Mesenchymal stem cell (in vitro differentiated cells and primary cell): ENCODE results near the gene MACROD2.

Experiments used
- DNase-seq: peaks from one replicate; pipeline ENCODE4 v3.0.0-alpha.2; 2013
- H2AFZ ChIP-seq: one replicate; pipeline ENCODE4 v1.6.1; 2013; ENCODE audit warnings: low read depth, mild to moderate bottlenecking, control low read depth, inconsistent platforms, low read length, moderate library complexity
- H2AK5ac ChIP-seq: 2 replicates; pipeline ENCODE4 v1.6.1; 2013; ENCODE audit warnings: low read length, moderate library complexity, mild to moderate bottlenecking, inconsistent platforms; ENCODE audit not compliant: severe bottlenecking
- H2BK120ac ChIP-seq: one replicate; pipeline ENCODE4 v1.6.1; 2013; ENCODE audit warnings: low read depth, mild to moderate bottlenecking, inconsistent platforms, low read length, moderate library complexity
- H2BK12ac ChIP-seq, 2 experiments: one replicate each; pipeline ENCODE4 v1.6.1; 2013; ENCODE audit warnings: inconsistent platforms in 2 of 2, low read length in 2 of 2, mild to moderate bottlenecking in 2 of 2, moderate library complexity in 2 of 2, control low read depth in 1 of 2
- H2BK15ac ChIP-seq: one replicate; pipeline ENCODE4 v1.6.1; 2013; ENCODE audit warnings: mild to moderate bottlenecking, low read depth, inconsistent platforms; ENCODE audit not compliant: poor library complexity, severe bottlenecking
- H2BK5ac ChIP-seq: 2 replicates; pipeline ENCODE4 v1.6.1; 2013; ENCODE audit warnings: low read depth, mild to moderate bottlenecking, low read length, control low read depth, inconsistent platforms; ENCODE audit not compliant: poor library complexity, severe bottlenecking
- H3K14ac ChIP-seq, 2 experiments: one replicate each; pipeline ENCODE4 v1.6.1; 2013; ENCODE audit warnings: inconsistent platforms in 2 of 2, low read length in 2 of 2, control low read depth in 1 of 2, mild to moderate bottlenecking in 1 of 2, moderate library complexity in 1 of 2
- H3K18ac ChIP-seq, 2 experiments: one replicate each; pipeline ENCODE4 v1.6.1; 2013; ENCODE audit warnings: inconsistent platforms in 2 of 2, low read length in 2 of 2, control low read depth in 1 of 2, low read depth in 1 of 2, mild to moderate bottlenecking in 1 of 2
- H3K23ac ChIP-seq, 2 experiments: one replicate each; pipeline ENCODE4 v1.6.1; 2013; ENCODE audit warnings: inconsistent platforms in 2 of 2, low read length in 2 of 2, mild to moderate bottlenecking in 2 of 2, moderate library complexity in 2 of 2, control low read depth in 1 of 2
- H3K27ac ChIP-seq: 2 replicates; pipeline ENCODE4 v1.5.1; 2013; ENCODE audit warnings: mild to moderate bottlenecking, moderate library complexity, low read length, control low read depth, inconsistent platforms; ENCODE audit not compliant: poor library complexity, severe bottlenecking
- H3K27me3 ChIP-seq, 2 experiments: 2 replicates each; pipeline versions ENCODE4 v1.6.1 to v1.7.0; 2013; ENCODE audit warnings: low read length in 2 of 2, mild to moderate bottlenecking in 2 of 2, moderate library complexity in 2 of 2, control low read depth in 1 of 2, inconsistent platforms in 1 of 2; ENCODE audit not compliant: control insufficient read depth in 1 of 2, insufficient read depth in 1 of 2
- H3K36me3 ChIP-seq, 2 experiments: 2 replicates each; pipeline versions ENCODE4 v1.6.1 to v1.7.0; 2013; ENCODE audit warnings: low read length in 2 of 2, control low read depth in 1 of 2, inconsistent platforms in 1 of 2, low read depth in 1 of 2, mild to moderate bottlenecking in 1 of 2; ENCODE audit not compliant: insufficient read depth in 2 of 2, control insufficient read depth in 1 of 2
- H3K4ac ChIP-seq, 2 experiments: one replicate each; pipeline ENCODE4 v1.6.1; 2013; ENCODE audit warnings: inconsistent platforms in 2 of 2, low read length in 2 of 2, mild to moderate bottlenecking in 2 of 2, moderate library complexity in 2 of 2, control low read depth in 1 of 2, low read depth in 1 of 2
- H3K4me1 ChIP-seq: 2 replicates; pipeline ENCODE4 v1.6.1; 2013; ENCODE audit warnings: low read depth, low read length, control low read depth; ENCODE audit not compliant: control insufficient read depth, insufficient read depth
- H3K4me2 ChIP-seq: 2 replicates; pipeline ENCODE4 v1.6.1; 2013; ENCODE audit warnings: low read length, mild to moderate bottlenecking, inconsistent platforms; ENCODE audit not compliant: poor library complexity, severe bottlenecking
- H3K4me3 ChIP-seq, 2 experiments: 2 replicates each; pipeline versions ENCODE4 v1.5.1 to v1.7.0; 2013; ENCODE audit warnings: low read length in 2 of 2, mild to moderate bottlenecking in 2 of 2, control low read depth in 1 of 2, low read depth in 1 of 2; ENCODE audit not compliant: insufficient read depth in 1 of 2
- H3K79me1 ChIP-seq: replicated peaks from 2 replicates; pipeline ENCODE4 v1.6.1; 2013; ENCODE audit warnings: mild to moderate bottlenecking, control low read depth, low read length, inconsistent platforms; ENCODE audit not compliant: poor library complexity, severe bottlenecking
- H3K9ac ChIP-seq: 2 replicates; pipeline ENCODE4 v1.7.0; 2013; ENCODE audit warnings: mild to moderate bottlenecking, low read length, moderate library complexity
- H3K9me3 ChIP-seq: 2 replicates; pipeline ENCODE4 v1.7.0; 2013; ENCODE audit warnings: mild to moderate bottlenecking, low read length; ENCODE audit not compliant: control insufficient read depth
- H4K8ac ChIP-seq: one replicate; pipeline ENCODE4 v1.6.1; 2013; ENCODE audit warnings: inconsistent platforms, mild to moderate bottlenecking, low read length, moderate library complexity
- H4K91ac ChIP-seq: one replicate; pipeline ENCODE4 v1.6.1; 2013; ENCODE audit warnings: mild to moderate bottlenecking, low read length, inconsistent platforms
- WGBS: methylation state at CpG from one replicate; pipeline ENCODE4 v1.1.7; 2013; ENCODE audit warnings: mixed read lengths; 5-methylcytosine and 5-hydroxymethylcytosine counted together

The MACROD2 gene

GRCh38 chr20:14583413-14583812 is 588.1 kb downstream of the MACROD2 start:
- peak; percentile 5 for DNase-seq
- WGBS = no CpG with 5 or more reads among the region's 1 CpG
- Histone ChIP-seq H3K79me1 (no peaks in the 10 kb centered on the region), H2AFZ (no peak overlapping the region), H3K36me3 (no peaks in the 10 kb centered on the region), H2AK5ac (no peak overlapping the region), H2BK15ac (no peak overlapping the region), H2BK120ac (no peak overlapping the region), H3K18ac (no peak overlapping the region), H3K23ac (no peak overlapping the region), H3K27me3 (no peaks in the 10 kb centered on the region), H3K9me3 (no peaks in the 10 kb centered on the region), H3K4me2 (no peak overlapping the region), H3K4ac (no peak overlapping the region), H3K4me1 (no peaks in the 10 kb centered on the region), H3K27ac (no peak overlapping the region), H2BK5ac (no peak overlapping the region), H4K91ac (no peak overlapping the region), H4K8ac (no peak overlapping the region), H3K9ac (no peak overlapping the region), H3K4me3 (no peak overlapping the region), H3K14ac (no peak overlapping the region), H2BK12ac (no peak overlapping the region)

DNA sequence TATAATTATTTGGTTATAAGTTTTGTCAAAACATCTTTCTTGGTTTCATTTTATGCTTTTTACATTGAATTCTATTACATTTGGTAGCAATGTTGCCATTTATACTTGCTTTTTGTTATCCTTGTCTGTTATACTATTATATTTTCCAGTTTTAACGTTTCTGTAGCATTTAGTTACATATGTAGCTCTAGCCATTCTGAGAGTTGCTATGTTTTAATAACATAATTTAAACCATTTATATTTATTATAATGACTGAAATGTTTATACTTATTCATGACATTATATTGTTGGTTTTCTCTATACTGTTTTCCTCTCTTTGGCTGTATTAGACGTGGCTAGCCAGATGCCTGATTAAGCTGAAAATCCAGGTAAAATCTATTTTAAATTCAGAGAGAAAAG is 594.1 kb downstream of the MACROD2 start:
- Histone ChIP-seq H2BK120ac (no peak overlapping the region), H3K14ac (no peak overlapping the region)

DNA sequence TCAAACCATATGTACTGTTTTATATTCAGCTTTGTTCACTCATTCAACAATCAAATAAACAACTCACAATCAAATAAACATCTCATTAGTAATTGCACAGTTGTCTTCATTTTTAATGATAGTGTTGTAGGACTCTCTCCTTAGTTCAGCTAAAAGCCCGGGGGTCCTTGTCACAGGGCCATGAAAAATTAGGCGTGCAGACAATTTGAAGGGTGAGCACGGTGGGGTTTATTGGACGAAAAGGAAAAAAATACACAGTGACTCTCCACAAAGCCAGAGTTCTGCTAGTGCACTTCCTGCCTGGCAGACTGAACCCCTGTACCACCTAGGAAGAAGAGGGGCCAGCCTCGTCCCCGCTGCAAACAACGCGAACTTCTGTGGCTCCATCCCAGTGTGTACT is 599.7 kb downstream of the MACROD2 start:
- WGBS = 93% methylated on average over 8 of the region's 8 CpGs
- H3K14ac ChIP-seq = no peak overlapping the region
- no peak overlapping the region for H3K27ac ChIP-seq

More for the DNA sequence above, 594.1 kb downstream of the MACROD2 start:
- Histone ChIP-seq H2AFZ (no peak overlapping the region), H2BK12ac (no peak overlapping the region), H3K79me1 (no peaks in the 10 kb centered on the region), H2AK5ac (no peak overlapping the region), H2BK5ac (no peak overlapping the region), H3K23ac (no peak overlapping the region), H3K27me3 (no peaks in the 10 kb centered on the region), H3K18ac (no peak overlapping the region), H2BK15ac (no peak overlapping the region), H3K4me1 (no peaks in the 10 kb centered on the region), H3K4me3 (no peak overlapping the region), H4K8ac (no peak overlapping the region), H3K36me3 (no peaks in the 10 kb centered on the region), H3K9me3 (peaks cover 9% of the 10 kb centered on the region), H3K4me2 (no peak overlapping the region), H3K4ac (no peak overlapping the region), H3K27ac (no peak overlapping the region), H4K91ac (no peak overlapping the region), H3K9ac (no peak overlapping the region)
- no peak for DNase-seq
- WGBS = no CpG with 5 or more reads among the region's 2 CpGs

GRCh38 chr20:14597206-14597715 is 601.9 kb downstream of the MACROD2 start:
- no peak overlapping the region for H4K8ac ChIP-seq
- no peak overlapping the region for H3K18ac ChIP-seq
- no peaks in the 10 kb centered on the region for H3K9me3 ChIP-seq
- no peak overlapping the region for H2BK5ac ChIP-seq
- no peak overlapping the region for H2AK5ac ChIP-seq
- H2AFZ ChIP-seq = no peak overlapping the region
- H3K27me3 ChIP-seq = no peaks in the 10 kb centered on the region
- H3K4me2 ChIP-seq = no peak overlapping the region
- no peaks in the 10 kb centered on the region for H3K36me3 ChIP-seq
- no peak overlapping the region for H3K14ac ChIP-seq
- H3K23ac ChIP-seq = no peak overlapping the region
- no peak overlapping the region for H3K27ac ChIP-seq
- DNase-seq = no peak
- H3K9ac ChIP-seq = no peak overlapping the region
- no peak overlapping the region for H3K4ac ChIP-seq
- no peak overlapping the region for H2BK12ac ChIP-seq
- H2BK120ac ChIP-seq = no peak overlapping the region
- no peak overlapping the region for H3K4me3 ChIP-seq
- no peaks in the 10 kb centered on the region for H3K4me1 ChIP-seq
- no peak overlapping the region for H4K91ac ChIP-seq
- no peak overlapping the region for H2BK15ac ChIP-seq
- no peaks in the 10 kb centered on the region for H3K79me1 ChIP-seq

More for the DNA sequence above, 599.7 kb downstream of the MACROD2 start:
- DNase-seq = no peak
- Histone ChIP-seq H2BK5ac (no peak overlapping the region), H3K4ac (no peak overlapping the region), H3K4me3 (no peak overlapping the region), H3K9ac (no peak overlapping the region), H2BK12ac (no peak overlapping the region), H3K4me2 (no peak overlapping the region), H2BK120ac (no peak overlapping the region), H3K23ac (no peak overlapping the region), H4K91ac (no peak overlapping the region), H2AFZ (no peak overlapping the region), H2AK5ac (no peak overlapping the region), H3K36me3 (no peaks in the 10 kb centered on the region), H3K79me1 (no peaks in the 10 kb centered on the region), H3K4me1 (no peaks in the 10 kb centered on the region), H2BK15ac (no peak overlapping the region), H4K8ac (no peak overlapping the region), H3K9me3 (peaks cover 2% of the 10 kb centered on the region), H3K27me3 (no peaks in the 10 kb centered on the region), H3K18ac (no peak overlapping the region)
